GM12878 (cell line): ENCODE data around the gene PCDHGC5. TPM values are rescaled to one million over a fixed set of nuclear protein-coding genes. Genes with fewer than 3 reads are reported as not detected.
A peak's percentile ranks its signal among the peaks of the same experiment; 100 is the strongest.

ENCODE experiments used
- ATF2 ChIP-seq: IDR thresholded peaks from 2 replicates; pipeline ENCODE4 v1.6.1; 2012; ENCODE audit warnings: low read length, inconsistent platforms
- ATF7 ChIP-seq: fragments of 450-650 bp; IDR thresholded peaks from 2 replicates; pipeline ENCODE4 v1.6.1; 2016; ENCODE audit warnings: low read depth, mild to moderate bottlenecking
- BCL3 ChIP-seq: IDR thresholded peaks from 2 replicates; pipeline ENCODE4 v1.6.1; 2011; ENCODE audit warnings: borderline replicate concordance, low read depth, mild to moderate bottlenecking, moderate library complexity, low read length; ENCODE audit not compliant: insufficient read depth, poor library complexity, severe bottlenecking
- CBFB ChIP-seq: IDR thresholded peaks from 2 replicates; pipeline ENCODE4 v1.6.1; 2016; ENCODE audit warnings: antibody characterized with exemption, low read depth
- CEBPB ChIP-seq, 2 experiments: fragments of 150-350 bp in 1 of 2; IDR thresholded peaks; 2 replicates each; pipeline ENCODE4 v1.6.1; 2012 to 2014; ENCODE audit warnings: low read depth in 2 of 2, low read length in 2 of 2, borderline replicate concordance in 1 of 2, inconsistent platforms in 1 of 2
- CEBPZ ChIP-seq: fragments of 150-350 bp; IDR thresholded peaks from 2 replicates; pipeline ENCODE4 v1.6.1; 2016; ENCODE audit warnings: low read depth, low read length
- CREM ChIP-seq: IDR thresholded peaks from 2 replicates; pipeline ENCODE4 v1.6.1; 2014; ENCODE audit warnings: antibody characterized with exemption, low read depth
- DPF2 ChIP-seq: fragments of 450-650 bp; IDR thresholded peaks from 2 replicates; pipeline ENCODE4 v1.6.1; 2017; ENCODE audit warnings: mild to moderate bottlenecking
- EP300 ChIP-seq, 2 experiments: fragments of 150-350 bp in 1 of 2; IDR thresholded peaks; 2 replicates each; pipeline ENCODE4 v1.6.1; 2011 to 2012; ENCODE audit warnings: low read depth in 2 of 2, low read length in 2 of 2, borderline replicate concordance in 1 of 2, improper control_type of control experiment in 1 of 2, inconsistent platforms in 1 of 2; ENCODE audit not compliant: control insufficient read depth in 1 of 2
- HDGF ChIP-seq: fragments of 450-650 bp; IDR thresholded peaks from 2 replicates; pipeline ENCODE4 v1.6.1; 2016; ENCODE audit warnings: antibody characterized with exemption
- MEF2A ChIP-seq: IDR thresholded peaks from 2 replicates; pipeline ENCODE4 v1.6.1; 2011; ENCODE audit warnings: low read depth, mild to moderate bottlenecking, low read length, moderate library complexity; ENCODE audit not compliant: insufficient read depth
- MEF2B ChIP-seq: fragments of 450-650 bp; IDR thresholded peaks from 2 replicates; pipeline ENCODE4 v1.6.1; 2018; ENCODE audit warnings: mild to moderate bottlenecking, moderate library complexity; ENCODE audit not compliant: partially characterized antibody, poor library complexity, severe bottlenecking
- RBBP5 ChIP-seq: fragments of 200-600 bp; sonication (generic); conservative IDR thresholded peaks from 2 replicates; pipeline ENCODE4 v1.6.1; 2016
- RELB ChIP-seq: fragments of 450-650 bp; IDR thresholded peaks from 2 replicates; pipeline ENCODE4 v1.6.1; 2017; ENCODE audit warnings: low read depth, mild to moderate bottlenecking, moderate library complexity
- RUNX3 ChIP-seq: IDR thresholded peaks from 2 replicates; pipeline ENCODE4 v1.6.1; 2012; ENCODE audit warnings: low read length, inconsistent platforms
- SIX5 ChIP-seq: IDR thresholded peaks from 2 replicates; pipeline ENCODE4 v1.6.1; 2011; ENCODE audit warnings: mild to moderate bottlenecking, low read depth, low read length, moderate library complexity; ENCODE audit not compliant: severe bottlenecking
- SMAD5 ChIP-seq: IDR thresholded peaks from 2 replicates; pipeline ENCODE4 v1.6.1; 2016; ENCODE audit warnings: antibody characterized with exemption, low read depth
- STAT1 ChIP-seq: fragments of 450-650 bp; conservative IDR thresholded peaks from 2 replicates; pipeline ENCODE4 v1.6.1; 2014; ENCODE audit warnings: antibody characterized with exemption, mild to moderate bottlenecking
- SUPT20H ChIP-seq: IDR thresholded peaks from 2 replicates; pipeline ENCODE4 v1.6.1; 2011; ENCODE audit warnings: low read depth, mild to moderate bottlenecking, low read length, moderate library complexity, borderline replicate concordance; ENCODE audit not compliant: control insufficient read depth
- SUZ12 ChIP-seq: fragments of 200-600 bp; sonication (generic); IDR thresholded peaks from one replicate; pipeline ENCODE4 v1.6.1; 2018; ENCODE audit warnings: antibody characterized with exemption, mild to moderate bottlenecking; ENCODE audit not compliant: unreplicated experiment
- TCF7 ChIP-seq: IDR thresholded peaks from 2 replicates; pipeline ENCODE4 v1.6.1; 2014; ENCODE audit warnings: antibody characterized with exemption, borderline replicate concordance
- USF2 ChIP-seq: IDR thresholded peaks from 2 replicates; pipeline ENCODE4 v1.6.1; 2011; ENCODE audit warnings: low read depth, low read length, improper control_type of control experiment, borderline replicate concordance
- ZNF274 ChIP-seq: IDR thresholded peaks from one replicate; pipeline ENCODE4 v1.8.0; 2011; ENCODE audit not compliant: insufficient read length, insufficient read depth
- ZNF622 ChIP-seq: fragments of 450-650 bp; IDR thresholded peaks from 2 replicates; pipeline ENCODE4 v1.6.1; 2017; ENCODE audit warnings: mild to moderate bottlenecking, inconsistent platforms
- polyA plus RNA-seq, 11 experiments: library from polyadenylated mRNA; depleted of rRNA in 4 of 11; unstranded in 6 of 11; stranded (reverse) in 5 of 11; fragments of >200 nt; fragmentation: Nextera tagmentation in 4 of 11; fragmentation: Illumina TruSeq in 1 of 11; extraction: Ambion mirVana in 4 of 11; extraction: Trizol in 1 of 11; gene quantifications; 1 replicate in 1 of 11; 2 replicates in 10 of 11; pipeline versions ENCODE4 v1.2.1 to v1.2.3, GENCODE V29; 2011 to 2016; ENCODE audit warnings: inconsistent platforms in 2 of 11, missing spikeins in 2 of 11, low read depth in 1 of 11
- total RNA-seq, 4 experiments: library from RNA; depleted of rRNA in 3 of 4; stranded (reverse); fragments of >200 nt in 3 of 4; fragmentation: Illumina TruSeq in 1 of 4; extraction: Trizol in 1 of 4; gene quantifications; 2 replicates each; pipeline versions ENCODE4 v1.2.1 to v1.2.3, GENCODE V29; 2013 to 2021

PCDHGC5 gene
- total and polyA plus RNA-seq, 10 of the 15 experiments (the other 5 are each of a cell fraction or from before 2014, with no cell fraction given): 0.05 to 0.87 (median 0.18) TPM; not detected in 2

- no peak for TF ChIP-seq ATF2
- no peak for TF ChIP-seq MEF2A
- TF ChIP-seq SUPT20H: no peak
- TF ChIP-seq EP300 (IDR thresholded peaks at IDR 0.05; ENCODE audit: borderline replicate concordance in 1 of 2, control insufficient read depth in 1 of 2, low read depth in 2 of 2, low read length in 2 of 2): no peak
- TF ChIP-seq ZNF622: no peak
- TF ChIP-seq RBBP5: no peak
- TF ChIP-seq USF2: no peak
- no peak for TF ChIP-seq ZNF274
- no peak for TF ChIP-seq MEF2B
- no peak for TF ChIP-seq SUZ12
- 0 out of 2 replicates have a peak, but pooled peaks have one; percentile 19 for TF ChIP-seq CBFB
- no peak for TF ChIP-seq HDGF
- TF ChIP-seq ATF7: no peak
- no peak for TF ChIP-seq SMAD5
- no peak for TF ChIP-seq CEBPB (IDR thresholded peaks at IDR 0.05; ENCODE audit: borderline replicate concordance in 1 of 2, low read depth in 2 of 2, low read length in 2 of 2)
- TF ChIP-seq RELB: peak; percentile 34; the same call in 1 of the 2 replicates
- no peak for TF ChIP-seq CEBPZ
- no peak for TF ChIP-seq TCF7
- peak; percentile 52; the same call in 1 of the 2 replicates for TF ChIP-seq CREM
- TF ChIP-seq STAT1: no peak
- no peak for TF ChIP-seq DPF2
- TF ChIP-seq BCL3: no peak
- no peak for TF ChIP-seq SIX5
- peak; percentile 79 for TF ChIP-seq RUNX3
These were observed 41.0 kb downstream of the PCDHGC5 start (continued) for GRCh38 chr5:141529873-141530272.
